Peyer's patch (tissue), 4 donors: ENCODE measurements around the gene CLMP.

Source experiments
- CTCF ChIP-seq, 6 experiments: fragments of 450-650 bp in 4 of 6; fragments of 200-600 bp in 2 of 6; sonication (generic) in 1 of 6; IDR thresholded peaks; one replicate each; pipeline ENCODE4 v1.5.1; 2017 to 2019; ENCODE audit warnings: antibody characterized with exemption in 6 of 6, mild to moderate bottlenecking in 3 of 6, moderate library complexity in 1 of 6
- POLR2A ChIP-seq, 2 donors: fragments of 450-650 bp; IDR thresholded peaks; one replicate each; pipeline ENCODE4 v1.5.1; 2017; ENCODE audit warnings: antibody characterized with exemption in 2 of 2, mild to moderate bottlenecking in 2 of 2, moderate library complexity in 2 of 2

GRCh38 chr11:123191939-123192338, 3.1 kb downstream of the CLMP start:
- TF ChIP-seq POLR2A (IDR thresholded peaks at IDR 0.05) (no peak), CTCF (IDR thresholded peaks at IDR 0.05) (no peak)
